Activated CD4-positive, alpha-beta T cell treated with anti-CD3 and anti-CD28 coated beads, Interleukin-2, amount 10 ng/mL, durations not matched to agents 7 days and 5 days (primary cell): ENCODE measurements around the gene DISP3. TPM values are rescaled to one million over a fixed set of nuclear protein-coding genes. Genes with fewer than 3 reads are reported as not detected.

Experiments used
- CTCF ChIA-PET: fragments of 350-600 bp; sonication (Branson Sonifier 250); formaldehyde crosslinking; loops from one replicate; lab custom pipeline; 2021; ENCODE audit warnings: antibody characterized with exemption; lab: Charles Lee
- POLR2A ChIA-PET: fragments of 350-600 bp; sonication (Branson Sonifier 250); formaldehyde crosslinking; loops from one replicate; lab custom pipeline; 2021; ENCODE audit warnings: antibody characterized with exemption; lab: Charles Lee
- DNase-seq: peaks from one replicate; pipeline ENCODE4 v3.0.0-alpha.2; 2020
- H3K27ac Mint-ChIP-seq: one replicate; pipeline ENCODE4 v1.8.0; 2021; ENCODE audit warnings: mild to moderate bottlenecking, moderate library complexity, mixed read lengths
- H3K27me3 Mint-ChIP-seq: one replicate; pipeline ENCODE4 v1.8.0; 2021; ENCODE audit warnings: mixed read lengths
- H3K36me3 Mint-ChIP-seq: one replicate; pipeline ENCODE4 v1.8.0; 2021; ENCODE audit warnings: low read depth, mixed read lengths
- H3K4me1 Mint-ChIP-seq: one replicate; pipeline ENCODE4 v1.8.0; 2021; ENCODE audit warnings: mixed read lengths
- H3K4me3 Mint-ChIP-seq: one replicate; pipeline ENCODE4 v1.8.0; 2021; ENCODE audit warnings: mild to moderate bottlenecking, moderate library complexity, mixed read lengths
- H3K9me3 Mint-ChIP-seq: one replicate; pipeline ENCODE4 v1.8.0; 2021; ENCODE audit warnings: mixed read lengths
- total RNA-seq, 2 experiments: library from RNA; stranded (reverse); gene quantifications; one replicate each; pipeline ENCODE4 v1.2.3, GENCODE V29; 2021

DISP3 gene, protein sequence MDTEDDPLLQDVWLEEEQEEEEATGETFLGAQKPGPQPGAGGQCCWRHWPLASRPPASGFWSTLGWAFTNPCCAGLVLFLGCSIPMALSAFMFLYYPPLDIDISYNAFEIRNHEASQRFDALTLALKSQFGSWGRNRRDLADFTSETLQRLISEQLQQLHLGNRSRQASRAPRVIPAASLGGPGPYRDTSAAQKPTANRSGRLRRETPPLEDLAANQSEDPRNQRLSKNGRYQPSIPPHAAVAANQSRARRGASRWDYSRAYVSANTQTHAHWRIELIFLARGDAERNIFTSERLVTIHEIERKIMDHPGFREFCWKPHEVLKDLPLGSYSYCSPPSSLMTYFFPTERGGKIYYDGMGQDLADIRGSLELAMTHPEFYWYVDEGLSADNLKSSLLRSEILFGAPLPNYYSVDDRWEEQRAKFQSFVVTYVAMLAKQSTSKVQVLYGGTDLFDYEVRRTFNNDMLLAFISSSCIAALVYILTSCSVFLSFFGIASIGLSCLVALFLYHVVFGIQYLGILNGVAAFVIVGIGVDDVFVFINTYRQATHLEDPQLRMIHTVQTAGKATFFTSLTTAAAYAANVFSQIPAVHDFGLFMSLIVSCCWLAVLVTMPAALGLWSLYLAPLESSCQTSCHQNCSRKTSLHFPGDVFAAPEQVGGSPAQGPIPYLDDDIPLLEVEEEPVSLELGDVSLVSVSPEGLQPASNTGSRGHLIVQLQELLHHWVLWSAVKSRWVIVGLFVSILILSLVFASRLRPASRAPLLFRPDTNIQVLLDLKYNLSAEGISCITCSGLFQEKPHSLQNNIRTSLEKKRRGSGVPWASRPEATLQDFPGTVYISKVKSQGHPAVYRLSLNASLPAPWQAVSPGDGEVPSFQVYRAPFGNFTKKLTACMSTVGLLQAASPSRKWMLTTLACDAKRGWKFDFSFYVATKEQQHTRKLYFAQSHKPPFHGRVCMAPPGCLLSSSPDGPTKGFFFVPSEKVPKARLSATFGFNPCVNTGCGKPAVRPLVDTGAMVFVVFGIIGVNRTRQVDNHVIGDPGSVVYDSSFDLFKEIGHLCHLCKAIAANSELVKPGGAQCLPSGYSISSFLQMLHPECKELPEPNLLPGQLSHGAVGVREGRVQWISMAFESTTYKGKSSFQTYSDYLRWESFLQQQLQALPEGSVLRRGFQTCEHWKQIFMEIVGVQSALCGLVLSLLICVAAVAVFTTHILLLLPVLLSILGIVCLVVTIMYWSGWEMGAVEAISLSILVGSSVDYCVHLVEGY (N-terminal part only)
- under 1 TPM; 0.92 TPM for total RNA-seq

DNA sequence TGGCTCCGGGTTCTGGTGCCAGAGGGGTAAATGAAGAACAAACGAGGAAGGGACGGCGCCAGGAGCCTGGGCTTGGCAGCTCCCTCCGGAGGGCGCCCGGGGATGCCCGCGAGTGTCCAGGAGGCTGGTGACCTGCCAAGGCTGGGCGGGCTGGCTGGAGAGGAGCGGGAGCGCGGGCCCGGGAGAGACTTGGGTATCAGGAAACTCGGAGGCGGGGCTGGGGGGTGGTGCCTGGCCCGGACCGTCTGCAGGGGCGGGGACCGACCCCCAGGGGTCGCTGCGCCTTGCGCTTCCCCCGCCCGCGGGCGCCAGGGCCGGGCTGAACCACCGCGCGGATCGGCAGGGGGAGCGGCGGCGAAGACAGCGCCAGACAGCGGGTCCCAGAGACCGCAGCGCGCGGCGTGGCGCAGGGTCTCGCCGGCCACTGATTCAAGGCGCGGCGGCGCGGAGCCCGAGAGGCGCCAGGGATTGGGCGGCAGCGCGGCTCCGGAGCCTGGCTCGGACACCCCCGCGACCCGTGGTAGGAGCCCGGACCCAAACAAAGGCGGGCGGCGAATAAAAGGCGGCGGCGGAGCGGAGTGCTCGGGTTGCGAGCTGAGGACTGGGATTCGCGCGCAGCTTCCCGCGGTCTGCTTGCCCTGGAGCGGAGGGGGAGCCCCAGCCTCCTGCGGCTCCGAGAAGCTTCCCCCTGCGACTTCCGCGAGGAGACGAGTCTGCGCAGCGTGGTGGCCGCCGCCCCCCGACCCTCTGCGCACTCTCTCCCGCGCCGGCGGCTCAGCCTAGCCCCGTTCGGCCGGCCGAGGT lies at the start of gene DISP3:
Gene DISP3, plus strand, starts transcription at position 585 of the 804 bp plus-strand sequence. CDS start 21,838 bp downstream, outside the sequence.
- POLR2A ChIA-PET = no interaction called here
- peaks cover 7% of the 10 kb centered on the region for H3K4me1 Mint-ChIP-seq
- CTCF ChIA-PET = interaction anchor here (0.6 to 1.3 kb wide), 3 partner anchors 15 to 1838 kb away, joined by 3 read pairs; no protein-coding TSS in a partner anchor

DNA sequence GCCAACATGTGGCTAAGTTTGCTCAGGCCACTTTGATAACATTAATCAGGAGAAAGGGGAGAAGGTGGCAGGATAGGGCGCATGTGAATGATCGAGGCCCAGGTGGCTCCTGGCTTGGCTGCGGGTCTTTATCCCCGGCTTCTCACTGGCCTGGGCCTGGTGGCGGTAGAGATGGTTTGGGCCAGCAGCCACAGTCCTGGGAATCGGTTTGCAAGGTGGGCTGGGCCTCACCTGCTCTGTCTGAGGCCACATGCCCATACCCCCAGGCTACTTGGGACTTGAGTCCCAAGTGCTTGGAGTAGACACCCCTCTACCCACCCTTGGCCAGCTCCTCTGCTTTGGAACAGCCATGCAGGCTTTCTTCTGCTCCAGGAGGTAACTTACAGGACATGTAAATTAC lies 49.7 kb upstream of the DISP3 start:
- Mint-ChIP-seq H3K36me3 (no peaks in the 10 kb centered on the region), H3K4me3 (no peak overlapping the region), H3K9me3 (no peaks in the 10 kb centered on the region), H3K27me3 (peaks cover 4% of the 10 kb centered on the region), H3K27ac (no peak overlapping the region), H3K4me1 (peaks cover 2% of the 10 kb centered on the region)
- DNase-seq = no peak
- ChIA-PET POLR2A (no interaction called here), CTCF (interaction anchor here (2.2 kb wide), 1 partner anchor 34 kb away, joined by 4 read pairs; no protein-coding TSS in a partner anchor)

More for the DNA sequence above, at the start of gene DISP3:
- peak within 1 kb of the TSS; percentile 54 for H3K4me3 Mint-ChIP-seq
- peaks cover 27% of the 10 kb centered on the region for H3K27me3 Mint-ChIP-seq
- no peaks in the 10 kb centered on the region for H3K9me3 Mint-ChIP-seq
- H3K36me3 Mint-ChIP-seq = no peaks in the 10 kb centered on the region
- DNase-seq = peak; percentile 67
- H3K27ac Mint-ChIP-seq = no peak within 1 kb of the TSS

DNA sequence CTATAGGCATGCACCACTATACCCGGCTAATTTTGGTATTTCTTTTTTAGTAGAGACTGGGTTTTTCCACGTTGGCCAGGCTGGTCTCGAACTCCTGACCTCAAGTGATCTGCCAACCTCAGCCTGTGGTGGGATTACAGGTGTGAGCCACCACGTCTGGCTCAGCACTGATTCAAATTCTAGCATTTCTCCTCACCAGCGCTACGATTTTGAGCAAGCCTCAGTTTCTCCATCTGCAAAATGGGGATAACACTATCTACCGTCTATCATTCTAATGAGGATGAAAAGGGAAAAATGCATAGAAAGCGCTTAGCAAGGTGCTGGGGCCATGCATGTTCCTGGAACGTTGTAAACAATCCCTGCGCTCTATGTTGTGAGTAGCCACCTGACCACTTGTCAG lies 49.0 kb upstream of the DISP3 start:
- no peak overlapping the region for H3K4me3 Mint-ChIP-seq
- no peak overlapping the region for H3K27ac Mint-ChIP-seq
- ChIA-PET CTCF (interaction anchor here (0.6 kb wide), 1 partner anchor 1616 kb away, joined by 3 read pairs; no protein-coding TSS in a partner anchor), POLR2A (no interaction called here)
- DNase-seq = no peak
- no peaks in the 10 kb centered on the region for H3K9me3 Mint-ChIP-seq
- peaks cover 2% of the 10 kb centered on the region for H3K4me1 Mint-ChIP-seq
- no peaks in the 10 kb centered on the region for H3K36me3 Mint-ChIP-seq
- peaks cover 4% of the 10 kb centered on the region for H3K27me3 Mint-ChIP-seq

DNA sequence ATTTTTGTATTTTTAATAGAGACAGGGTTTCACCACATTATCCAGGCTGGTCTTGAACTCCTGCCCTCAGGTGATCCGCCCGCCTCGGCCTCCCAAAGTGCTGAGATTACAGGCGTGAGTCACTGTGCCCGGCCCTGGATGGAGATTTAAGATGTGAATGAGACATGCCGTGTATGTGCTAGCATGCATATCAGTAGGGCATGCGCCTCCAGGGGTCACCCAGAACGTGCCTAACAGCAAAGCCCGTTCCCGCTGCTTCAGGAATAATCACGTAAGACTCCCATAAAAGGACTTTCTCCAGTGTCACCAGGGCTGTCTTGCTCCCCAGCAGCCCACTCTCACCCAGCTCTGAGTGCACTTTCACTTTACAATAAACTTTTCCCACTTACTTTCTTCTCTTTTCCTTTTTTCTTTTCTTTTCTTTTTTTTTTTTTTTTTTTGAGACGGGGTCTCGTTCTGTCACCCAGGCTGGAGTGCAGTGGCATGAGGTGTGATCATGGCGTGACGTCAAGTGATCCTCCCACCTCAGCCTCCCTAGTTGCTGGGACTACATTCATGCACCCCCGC lies 46.9 kb upstream of the DISP3 start:
- Mint-ChIP-seq H3K9me3 (no peaks in the 10 kb centered on the region), H3K4me1 (peaks cover 7% of the 10 kb centered on the region), H3K36me3 (no peaks in the 10 kb centered on the region), H3K4me3 (no peak overlapping the region), H3K27ac (peak overlapping the region; percentile 33), H3K27me3 (peaks cover 10% of the 10 kb centered on the region)
- no peak for DNase-seq
- POLR2A ChIA-PET = no interaction called here
- CTCF ChIA-PET = interaction anchor here (0.6 kb wide), 1 partner anchor 17 kb away, joined by 3 read pairs; no protein-coding TSS in a partner anchor

DNA sequence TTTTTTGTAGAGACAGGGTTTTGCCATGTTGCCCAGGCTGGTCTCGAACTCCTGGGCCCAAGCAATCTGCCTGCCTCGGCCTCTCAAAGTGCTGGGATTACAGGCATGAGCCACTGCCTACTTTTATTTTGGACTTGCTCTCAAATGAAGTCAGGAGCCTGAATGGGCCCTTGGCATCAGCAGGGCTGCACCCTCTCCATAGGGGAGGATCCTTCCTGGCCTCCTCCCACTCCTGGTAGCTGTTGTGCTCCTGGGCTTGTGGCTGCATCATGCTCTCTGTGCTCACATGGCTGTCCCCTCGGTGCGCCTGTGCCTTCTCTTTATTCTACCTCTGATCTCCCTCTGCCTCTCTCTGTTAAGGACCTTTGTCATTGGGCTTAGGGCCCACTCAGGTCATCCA lies 46.4 kb upstream of the DISP3 start:
- ChIA-PET CTCF (no interaction called here), POLR2A (no interaction called here)
- H3K27ac Mint-ChIP-seq = peak overlapping the region; percentile 33
- H3K36me3 Mint-ChIP-seq = no peaks in the 10 kb centered on the region
- peaks cover 10% of the 10 kb centered on the region for H3K27me3 Mint-ChIP-seq
- no peak overlapping the region for H3K4me3 Mint-ChIP-seq
- peaks cover 6% of the 10 kb centered on the region for H3K4me1 Mint-ChIP-seq
- no peaks in the 10 kb centered on the region for H3K9me3 Mint-ChIP-seq
- no peak for DNase-seq

DNA sequence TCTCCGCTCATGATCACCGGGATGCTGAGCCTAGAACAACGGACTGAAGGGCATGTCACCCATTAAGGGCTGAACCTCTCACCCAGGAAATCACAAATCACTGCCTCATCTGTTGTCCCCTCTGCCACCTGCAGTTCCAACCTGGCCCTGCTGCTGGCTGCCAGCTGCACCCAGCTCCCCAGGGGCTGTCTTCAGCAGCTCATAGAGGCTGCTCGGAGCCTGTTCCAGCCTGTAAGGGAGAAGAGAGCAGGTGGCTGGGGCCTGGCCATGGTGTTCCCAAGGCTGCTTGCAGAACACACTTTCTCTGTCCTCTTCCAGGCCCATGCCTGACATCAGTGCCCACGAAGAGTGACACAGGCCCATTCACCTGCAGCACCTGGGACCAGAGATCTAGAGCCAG lies 44.5 kb upstream of the DISP3 start:
- ChIA-PET CTCF (no interaction called here), POLR2A (no interaction called here)
- H3K9me3 Mint-ChIP-seq = no peaks in the 10 kb centered on the region
- peaks cover 10% of the 10 kb centered on the region for H3K27me3 Mint-ChIP-seq
- no peaks in the 10 kb centered on the region for H3K36me3 Mint-ChIP-seq
- no peak for DNase-seq
- H3K27ac Mint-ChIP-seq = no peak overlapping the region
- H3K4me1 Mint-ChIP-seq = peaks cover 5% of the 10 kb centered on the region
- H3K4me3 Mint-ChIP-seq = no peak overlapping the region

DNA sequence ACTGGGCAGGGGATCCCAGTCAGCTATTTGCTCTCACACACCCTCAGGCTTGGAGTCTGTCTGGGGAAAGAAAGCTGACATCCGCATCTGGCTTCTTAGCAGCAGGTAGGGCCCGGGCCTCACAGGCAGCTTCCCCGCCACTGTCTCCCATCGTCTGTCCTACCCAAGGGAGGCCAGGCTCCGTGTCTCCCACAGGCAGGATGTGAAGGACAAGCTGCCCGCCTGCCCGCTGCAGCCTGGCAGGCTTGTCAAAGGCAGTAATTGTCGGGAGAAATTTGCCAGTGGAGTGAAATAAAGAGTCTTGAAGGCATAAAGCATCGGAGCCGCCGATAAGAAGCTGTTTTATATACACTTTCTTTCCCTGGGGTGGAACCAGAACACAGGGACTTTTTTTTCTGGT lies 44.0 kb upstream of the DISP3 start:
- Mint-ChIP-seq H3K4me1 (peaks cover 5% of the 10 kb centered on the region), H3K36me3 (no peaks in the 10 kb centered on the region), H3K27me3 (peaks cover 12% of the 10 kb centered on the region), H3K4me3 (no peak overlapping the region), H3K9me3 (no peaks in the 10 kb centered on the region), H3K27ac (no peak overlapping the region)
- ChIA-PET POLR2A (no interaction called here), CTCF (no interaction called here)
- no peak for DNase-seq

DNA sequence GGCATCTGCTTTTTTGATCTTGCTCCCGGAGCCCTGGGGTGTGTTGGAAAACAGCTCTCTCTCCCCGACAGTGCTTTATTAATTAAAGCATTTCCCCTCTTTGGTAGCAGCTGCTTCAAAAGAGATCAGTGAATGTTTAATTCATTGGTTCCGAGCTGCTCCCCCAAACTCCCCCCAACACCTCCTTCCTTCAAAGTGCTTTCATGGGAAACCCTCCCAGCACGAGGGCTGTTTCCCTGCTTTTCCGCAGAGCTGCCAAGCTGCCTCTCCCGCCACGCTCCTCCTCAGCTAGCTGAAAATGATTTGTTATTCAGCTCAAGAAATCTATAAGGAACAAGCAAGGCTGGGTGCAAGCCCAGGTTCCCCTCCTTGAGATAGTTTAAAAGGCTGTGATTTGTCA lies 40.0 kb upstream of the DISP3 start:
- no peaks in the 10 kb centered on the region for H3K9me3 Mint-ChIP-seq
- peaks cover 5% of the 10 kb centered on the region for H3K4me1 Mint-ChIP-seq
- H3K4me3 Mint-ChIP-seq = no peak overlapping the region
- CTCF ChIA-PET = interaction anchor here (0.6 kb wide), 1 partner anchor 150 kb away, joined by 3 read pairs; no protein-coding TSS in a partner anchor
- no peak overlapping the region for H3K27ac Mint-ChIP-seq
- POLR2A ChIA-PET = no interaction called here
- no peaks in the 10 kb centered on the region for H3K36me3 Mint-ChIP-seq
- DNase-seq = no peak
- peaks cover 14% of the 10 kb centered on the region for H3K27me3 Mint-ChIP-seq

DNA sequence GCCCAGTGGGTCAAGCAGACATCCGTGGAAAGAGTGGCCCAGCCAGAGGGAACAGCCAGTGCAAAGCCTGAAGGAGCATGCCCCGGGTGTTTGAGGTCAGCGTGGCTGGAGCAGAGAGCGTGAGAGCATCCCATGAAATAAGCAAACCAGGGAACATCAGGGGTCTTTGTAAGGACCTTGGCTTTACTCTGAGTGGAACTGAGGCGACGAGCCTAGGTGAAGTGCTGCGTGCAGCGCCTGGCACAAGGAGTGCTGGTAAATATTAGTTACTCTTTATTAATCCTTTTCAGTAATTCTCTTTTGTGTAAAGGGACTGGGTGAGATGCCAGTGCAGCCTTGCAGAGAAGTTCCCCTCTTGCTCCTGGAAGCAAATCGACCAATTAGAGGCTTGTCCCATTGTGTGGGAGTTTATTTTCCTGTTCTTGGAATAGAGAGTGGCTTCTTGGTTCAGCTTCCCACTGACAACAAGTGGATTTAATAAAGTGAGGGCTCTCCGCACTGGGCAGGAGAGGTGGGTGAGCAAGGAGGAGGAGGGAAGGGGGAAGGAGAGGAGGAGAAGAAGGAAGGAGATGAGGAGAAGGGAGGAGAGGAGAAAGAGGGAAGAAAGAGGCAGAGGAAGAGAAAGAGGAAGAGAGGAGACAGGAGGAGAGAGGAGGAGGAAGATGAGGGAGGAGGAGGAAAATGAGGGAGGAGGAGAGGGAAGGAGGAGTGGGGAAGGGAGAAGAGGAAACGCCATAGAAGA lies 37.6 kb upstream of the DISP3 start:
- Mint-ChIP-seq H3K27me3 (peaks cover 11% of the 10 kb centered on the region), H3K4me3 (no peak overlapping the region), H3K9me3 (no peaks in the 10 kb centered on the region), H3K36me3 (no peaks in the 10 kb centered on the region), H3K27ac (no peak overlapping the region), H3K4me1 (no peaks in the 10 kb centered on the region)
- ChIA-PET POLR2A (no interaction called here), CTCF (no interaction called here)
- no peak for DNase-seq

DNA sequence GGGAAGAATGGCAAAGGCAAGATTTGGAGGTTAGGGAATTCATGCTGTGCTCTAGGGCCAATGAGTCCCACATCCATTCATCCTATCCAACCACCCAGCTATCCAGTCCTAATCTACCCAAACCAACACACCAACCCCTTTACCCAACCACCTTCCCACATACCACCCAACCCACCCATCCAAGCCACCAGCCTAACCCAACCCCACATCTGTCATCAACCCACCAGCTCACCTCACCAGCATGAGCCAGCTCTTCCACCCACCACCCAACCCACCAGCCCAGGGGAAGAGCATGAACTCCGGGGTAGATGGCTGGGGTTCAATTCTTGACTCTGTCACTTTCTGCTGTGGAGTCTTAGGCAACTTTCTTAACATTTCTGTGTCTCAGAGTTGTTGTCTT lies 35.9 kb upstream of the DISP3 start:
- Mint-ChIP-seq H3K27ac (no peak overlapping the region), H3K4me3 (no peak overlapping the region), H3K36me3 (no peaks in the 10 kb centered on the region), H3K27me3 (peaks cover 8% of the 10 kb centered on the region), H3K9me3 (no peaks in the 10 kb centered on the region), H3K4me1 (no peaks in the 10 kb centered on the region)
- POLR2A ChIA-PET = no interaction called here
- DNase-seq = no peak
- CTCF ChIA-PET = interaction anchor here (1.7 kb wide), 1 partner anchor 14 kb away, joined by 5 read pairs; no protein-coding TSS in a partner anchor
